ENCODE data around the gene ZMIZ1.

The ZMIZ1 gene

GRCh38 chr10:79268161-79268601, 199.4 kb downstream of the ZMIZ1 start:
- TF ChIP-seq TAF1 (IDR thresholded peaks at IDR 0.05; ENCODE audit: borderline replicate concordance, insufficient read depth, low read length) (no peak), FOXP2 (optimal IDR thresholded peaks at IDR 0.05; ENCODE audit: borderline replicate concordance, extremely low read depth, extremely low read length, insufficient read depth) (no peak), REST (IDR thresholded peaks at IDR 0.05; ENCODE audit: insufficient read depth in 1 of 2, low read depth in 2 of 2, low read length in 2 of 2) (no peak), POLR2AphosphoS5 (IDR thresholded peaks at IDR 0.05; ENCODE audit: low read depth, low read length) (no peak), SIN3A (IDR thresholded peaks at IDR 0.05; ENCODE audit: borderline replicate concordance, insufficient read depth, low read length) (no peak)

- no peak for TF ChIP-seq TAF1 (IDR thresholded peaks at IDR 0.05; ENCODE audit: borderline replicate concordance, insufficient read depth, low read length)
- no peak for TF ChIP-seq POLR2AphosphoS5 (IDR thresholded peaks at IDR 0.05; ENCODE audit: low read depth, low read length)
- TF ChIP-seq FOXP2 (optimal IDR thresholded peaks at IDR 0.05; ENCODE audit: borderline replicate concordance, extremely low read depth, extremely low read length, insufficient read depth), result no peak
- TF ChIP-seq REST (IDR thresholded peaks at IDR 0.05; ENCODE audit: insufficient read depth in 1 of 2, low read depth in 2 of 2, low read length in 2 of 2), result no peak
- no peak for TF ChIP-seq SIN3A (IDR thresholded peaks at IDR 0.05; ENCODE audit: borderline replicate concordance, insufficient read depth, low read length)
Observed at GRCh38 chr10:79268742-79269141, 200.0 kb downstream of the ZMIZ1 start.

GRCh38 chr10:79269443-79269842, 200.7 kb downstream of the ZMIZ1 start:
- no peak for TF ChIP-seq FOXP2 (optimal IDR thresholded peaks at IDR 0.05; ENCODE audit: borderline replicate concordance, extremely low read depth, extremely low read length, insufficient read depth)
- TF ChIP-seq REST (IDR thresholded peaks at IDR 0.05; ENCODE audit: insufficient read depth in 1 of 2, low read depth in 2 of 2, low read length in 2 of 2), result no peak
- no peak for TF ChIP-seq TAF1 (IDR thresholded peaks at IDR 0.05; ENCODE audit: borderline replicate concordance, insufficient read depth, low read length)
- TF ChIP-seq POLR2AphosphoS5 (IDR thresholded peaks at IDR 0.05; ENCODE audit: low read depth, low read length), result no peak
- TF ChIP-seq SIN3A (IDR thresholded peaks at IDR 0.05; ENCODE audit: borderline replicate concordance, insufficient read depth, low read length), result no peak

GRCh38 chr10:79269969-79270368, 201.2 kb downstream of the ZMIZ1 start:
- TF ChIP-seq REST (IDR thresholded peaks at IDR 0.05; ENCODE audit: insufficient read depth in 1 of 2, low read depth in 2 of 2, low read length in 2 of 2) (no peak), FOXP2 (optimal IDR thresholded peaks at IDR 0.05; ENCODE audit: borderline replicate concordance, extremely low read depth, extremely low read length, insufficient read depth) (no peak), TAF1 (IDR thresholded peaks at IDR 0.05; ENCODE audit: borderline replicate concordance, insufficient read depth, low read length) (no peak), SIN3A (IDR thresholded peaks at IDR 0.05; ENCODE audit: borderline replicate concordance, insufficient read depth, low read length) (no peak), POLR2AphosphoS5 (IDR thresholded peaks at IDR 0.05; ENCODE audit: low read depth, low read length) (no peak)
